OCI-LY3 (cell line): ENCODE measurements around the gene ACBD6.

ENCODE experiments used
- EZH2phosphoT487 ChIP-seq: fragments of 200-600 bp; shearing (Covaris generic); IDR thresholded peaks from 2 replicates; pipeline ENCODE4 v1.6.1; 2018; ENCODE audit warnings: antibody characterized with exemption, mixed run types, low read depth
- TF ChIP-seq, protein P1 (sequence below): fragments of 200-600, 300-600 bp; sonication (generic); IDR thresholded peaks from 2 replicates; pipeline ENCODE4 v1.5.1; 2014; ENCODE audit warnings: antibody characterized with exemption, low read length, low read depth

GRCh38 chr1:180425952-180426351 lies 76.4 kb downstream of the ACBD6 start:
- TF ChIP-seq, protein P1, sequence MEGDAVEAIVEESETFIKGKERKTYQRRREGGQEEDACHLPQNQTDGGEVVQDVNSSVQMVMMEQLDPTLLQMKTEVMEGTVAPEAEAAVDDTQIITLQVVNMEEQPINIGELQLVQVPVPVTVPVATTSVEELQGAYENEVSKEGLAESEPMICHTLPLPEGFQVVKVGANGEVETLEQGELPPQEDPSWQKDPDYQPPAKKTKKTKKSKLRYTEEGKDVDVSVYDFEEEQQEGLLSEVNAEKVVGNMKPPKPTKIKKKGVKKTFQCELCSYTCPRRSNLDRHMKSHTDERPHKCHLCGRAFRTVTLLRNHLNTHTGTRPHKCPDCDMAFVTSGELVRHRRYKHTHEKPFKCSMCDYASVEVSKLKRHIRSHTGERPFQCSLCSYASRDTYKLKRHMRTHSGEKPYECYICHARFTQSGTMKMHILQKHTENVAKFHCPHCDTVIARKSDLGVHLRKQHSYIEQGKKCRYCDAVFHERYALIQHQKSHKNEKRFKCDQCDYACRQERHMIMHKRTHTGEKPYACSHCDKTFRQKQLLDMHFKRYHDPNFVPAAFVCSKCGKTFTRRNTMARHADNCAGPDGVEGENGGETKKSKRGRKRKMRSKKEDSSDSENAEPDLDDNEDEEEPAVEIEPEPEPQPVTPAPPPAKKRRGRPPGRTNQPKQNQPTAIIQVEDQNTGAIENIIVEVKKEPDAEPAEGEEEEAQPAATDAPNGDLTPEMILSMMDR: no peak
- TF ChIP-seq EZH2phosphoT487: no peak
